GM18511 (cell line): ENCODE measurements around the gene PSMD2.
A peak's percentile ranks its signal among the peaks of the same experiment; 100 is the strongest.

Experiments used
- ATAC-seq: cut with Tn5 transposase; IDR thresholded peaks from one replicate; pipeline ENCODE4 v1.9.1; 2021; ENCODE audit warnings: mild to moderate bottlenecking, moderate library complexity; ENCODE audit not compliant: unreplicated experiment

Gene PSMD2

GRCh38 chr3:184277366-184277765 lies 21.7 kb upstream of the PSMD2 start:
- ATAC-seq = no peak

- no peak for ATAC-seq
These were observed 16.1 kb upstream of the PSMD2 start for GRCh38 chr3:184282941-184283340.

GRCh38 chr3:184283681-184284080 lies 15.4 kb upstream of the PSMD2 start:
- ATAC-seq = no peak

DNA sequence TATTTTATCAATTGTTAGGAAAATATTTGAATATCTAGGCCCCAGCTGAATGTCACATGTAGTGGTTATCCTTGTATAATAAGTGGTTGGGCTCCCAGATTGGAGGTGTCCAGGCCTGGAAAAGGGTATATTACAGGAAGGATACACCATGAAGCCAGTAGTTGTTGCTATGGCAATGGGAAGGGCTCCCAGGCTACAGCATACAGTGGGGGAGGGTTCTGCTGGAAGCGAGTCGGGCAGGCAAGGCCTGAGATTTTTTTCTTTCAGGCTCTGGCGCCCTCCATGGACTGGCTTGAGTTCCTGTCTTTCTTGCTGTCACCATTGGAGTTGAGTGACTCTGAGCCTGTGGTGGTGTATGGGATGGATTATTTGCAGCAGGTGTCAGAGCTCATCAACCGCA lies 14.3 kb upstream of the PSMD2 start:
- no peak for ATAC-seq

DNA sequence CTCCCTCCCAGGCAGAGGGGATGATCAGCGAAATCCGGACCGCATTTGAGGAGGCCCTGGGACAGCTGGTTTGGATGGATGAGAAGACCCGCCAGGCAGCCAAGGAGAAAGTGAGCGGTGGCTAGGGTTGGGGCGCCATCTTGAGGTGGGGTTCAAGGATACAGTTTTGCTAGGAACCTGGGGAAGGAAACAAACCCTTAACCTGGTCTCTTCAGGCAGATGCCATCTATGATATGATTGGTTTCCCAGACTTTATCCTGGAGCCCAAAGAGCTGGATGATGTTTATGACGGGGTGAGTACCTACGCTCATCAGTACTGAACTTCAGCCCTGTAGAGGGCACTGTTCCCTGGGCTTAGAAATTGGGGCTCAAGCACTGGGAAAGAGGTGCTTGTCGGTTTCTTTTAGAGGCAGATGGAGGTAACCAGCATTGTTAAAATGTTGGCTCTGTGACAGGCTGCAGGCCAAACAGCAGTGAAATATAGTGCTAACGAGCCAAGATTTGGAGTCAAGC lies 9.6 kb upstream of the PSMD2 start:
- no peak for ATAC-seq

- no peak for ATAC-seq
These were observed 8.7 kb upstream of the PSMD2 start for GRCh38 chr3:184290331-184290730.

- no peak for ATAC-seq
These were observed 7.8 kb upstream of the PSMD2 start for GRCh38 chr3:184291044-184291737.

GRCh38 chr3:184291738-184292445 lies 7.1 kb upstream of the PSMD2 start:
- ATAC-seq = no peak

DNA sequence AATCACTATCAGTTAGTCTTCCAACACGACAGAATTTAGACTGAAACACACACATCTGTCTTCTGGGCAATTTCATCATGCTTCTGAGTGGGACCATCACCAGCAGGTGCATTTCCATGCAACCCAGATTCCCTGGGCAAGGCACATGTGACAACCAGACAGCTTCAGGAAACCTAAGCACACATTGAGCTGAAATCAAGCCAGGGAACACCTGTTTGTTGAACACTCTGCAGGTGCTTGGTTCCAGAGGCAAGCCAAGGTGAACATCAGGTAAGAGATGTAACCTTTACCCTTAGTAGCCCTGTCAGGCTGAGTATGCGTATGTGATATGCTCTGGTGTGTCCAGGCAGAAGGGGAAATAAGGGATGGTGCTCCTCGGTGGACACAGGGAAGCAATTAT lies 3.3 kb upstream of the PSMD2 start:
- no peak for ATAC-seq

GRCh38 chr3:184296616-184297015 lies 2.4 kb upstream of the PSMD2 start:
- no peak for ATAC-seq

GRCh38 chr3:184299488-184300377 lies 692 bp downstream of the PSMD2 start:
- ATAC-seq = peak; percentile 9

DNA sequence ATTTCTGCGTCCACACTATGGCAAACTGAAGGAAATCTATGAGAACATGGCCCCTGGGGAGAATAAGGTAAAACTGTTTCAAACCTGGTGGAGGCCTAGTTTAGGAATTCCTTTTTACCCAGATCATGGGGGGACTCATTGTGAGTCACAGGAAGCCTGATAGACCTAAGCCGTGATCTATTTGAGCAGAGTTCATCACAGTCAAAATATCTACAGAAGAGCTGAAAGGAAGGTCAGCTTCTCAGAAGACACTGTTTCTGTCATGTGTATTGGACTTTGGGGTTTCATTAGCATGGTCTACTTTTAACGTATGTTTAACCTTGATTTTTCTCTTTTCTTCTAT lies 1.3 kb downstream of the PSMD2 start:
- ATAC-seq = no peak

DNA sequence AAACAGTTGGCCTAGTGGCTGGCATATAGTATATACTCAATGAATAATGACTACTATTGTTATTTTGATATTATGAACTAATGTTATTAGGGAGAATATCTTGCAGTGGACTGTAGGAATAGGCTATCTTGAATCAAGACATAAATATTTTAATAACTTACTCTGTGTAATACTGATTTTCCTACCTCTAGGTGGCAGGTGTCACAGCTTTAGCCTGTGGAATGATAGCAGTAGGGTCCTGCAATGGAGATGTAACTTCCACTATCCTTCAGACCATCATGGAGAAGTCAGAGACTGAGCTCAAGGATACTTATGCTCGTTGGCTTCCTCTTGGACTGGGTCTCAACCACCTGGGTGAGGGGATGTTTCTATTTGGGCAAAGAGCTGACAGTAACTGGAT lies 6.5 kb downstream of the PSMD2 start:
- ATAC-seq = no peak

DNA sequence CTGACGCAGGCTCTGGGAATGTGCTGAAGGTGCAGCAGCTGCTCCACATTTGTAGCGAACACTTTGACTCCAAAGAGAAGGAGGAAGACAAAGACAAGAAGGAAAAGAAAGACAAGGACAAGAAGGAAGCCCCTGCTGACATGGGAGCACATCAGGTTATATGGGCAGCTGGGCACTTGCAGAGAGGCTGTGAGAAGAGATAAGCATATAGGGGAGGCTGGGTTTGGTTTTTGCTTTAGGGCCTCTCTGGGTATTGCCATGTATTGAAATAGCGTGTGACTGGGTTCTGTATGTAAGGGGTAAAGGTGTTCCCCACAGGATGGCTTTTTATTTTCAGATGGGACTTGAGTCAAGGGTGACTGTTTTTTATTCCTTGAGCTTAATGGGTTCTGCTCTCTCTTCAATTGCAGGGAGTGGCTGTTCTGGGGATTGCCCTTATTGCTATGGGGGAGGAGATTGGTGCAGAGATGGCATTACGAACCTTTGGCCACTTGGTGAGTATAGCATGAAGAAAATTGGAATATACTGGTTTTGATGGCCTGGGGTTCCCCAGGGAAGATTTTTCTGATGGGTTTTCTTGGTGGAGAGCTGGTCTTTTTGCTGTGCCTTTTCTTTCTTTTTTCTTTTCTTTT lies 7.4 kb downstream of the PSMD2 start:
- ATAC-seq = no peak

GRCh38 chr3:184307915-184308314 lies 8.9 kb downstream of the PSMD2 start:
- no peak for ATAC-seq

GRCh38 chr3:184308744-184309143 lies 9.7 kb downstream of the PSMD2 start:
- ATAC-seq = no peak

DNA sequence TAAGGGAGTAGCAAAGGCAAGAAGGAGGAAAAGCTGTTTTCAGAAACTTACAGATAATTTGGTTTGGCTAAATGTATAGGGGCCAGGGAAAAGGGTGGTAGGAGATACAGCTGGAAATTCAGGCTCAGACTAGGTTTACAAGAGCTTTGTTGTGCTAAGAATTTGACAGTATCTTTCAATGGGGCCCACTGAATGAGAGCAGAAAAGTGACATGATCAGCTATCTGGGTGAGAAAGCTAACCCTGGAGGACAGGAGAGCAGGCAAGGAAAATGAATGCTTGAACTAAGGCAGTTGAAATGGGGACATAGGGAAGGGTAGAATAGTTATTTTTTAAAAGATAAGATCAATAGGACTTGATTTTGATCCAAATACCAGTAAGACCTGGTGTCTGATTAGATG lies 12.6 kb downstream of the PSMD2 start:
- no peak for ATAC-seq

GRCh38 chr3:184314363-184314699 lies 15.3 kb downstream of the PSMD2 start, which contains the start of gene EIF4G1:
Gene EIF4G1 (plus strand): TSS chr3:184314606. CDS start chr3:184315797, 1,191 bp downstream.
- peak; percentile 86 for ATAC-seq

- peak; percentile 50 for ATAC-seq
These were observed 15.9 kb downstream of the PSMD2 start for GRCh38 chr3:184314700-184315542.

DNA sequence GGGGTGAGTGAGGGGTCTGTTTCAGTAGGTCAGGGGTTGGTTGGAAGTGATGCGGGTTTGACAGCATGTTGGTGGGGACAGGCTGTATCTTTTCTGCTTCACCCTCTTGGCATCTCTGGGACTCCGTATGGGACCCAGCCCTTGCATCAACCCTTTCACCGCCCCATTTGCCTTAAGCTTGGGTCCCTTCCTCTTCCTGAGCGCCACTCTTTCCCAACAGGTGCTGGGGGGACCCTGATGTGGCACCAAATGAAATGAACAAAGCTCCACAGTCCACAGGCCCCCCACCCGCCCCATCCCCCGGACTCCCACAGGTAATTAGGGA lies 16.5 kb downstream of the PSMD2 start:
- peak; percentile 4 for ATAC-seq
